ENCODE results near the gene NUDT8.

NUDT8 gene

DNA sequence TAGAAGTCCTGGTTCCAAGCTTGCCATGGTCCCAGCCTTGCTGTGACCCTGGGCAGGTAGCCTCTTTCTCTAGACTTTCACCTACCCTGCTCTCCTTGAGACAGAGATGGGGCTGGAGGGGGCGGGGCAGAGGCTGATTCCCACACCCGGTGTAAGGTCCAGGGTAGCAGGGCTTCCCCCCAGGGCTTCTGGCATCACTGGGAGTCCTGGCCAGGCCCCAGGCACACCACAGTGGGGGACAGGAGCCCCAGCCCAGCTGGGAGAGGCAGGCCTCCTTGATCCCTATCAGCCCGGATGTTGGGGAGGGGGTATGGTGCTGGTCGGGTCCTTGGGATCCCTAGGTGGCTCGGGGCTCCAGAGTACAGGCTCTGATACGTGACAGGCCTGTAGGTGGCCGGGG lies 1.7 kb upstream of the NUDT8 start:
- TF ChIP-seq, protein P1, sequence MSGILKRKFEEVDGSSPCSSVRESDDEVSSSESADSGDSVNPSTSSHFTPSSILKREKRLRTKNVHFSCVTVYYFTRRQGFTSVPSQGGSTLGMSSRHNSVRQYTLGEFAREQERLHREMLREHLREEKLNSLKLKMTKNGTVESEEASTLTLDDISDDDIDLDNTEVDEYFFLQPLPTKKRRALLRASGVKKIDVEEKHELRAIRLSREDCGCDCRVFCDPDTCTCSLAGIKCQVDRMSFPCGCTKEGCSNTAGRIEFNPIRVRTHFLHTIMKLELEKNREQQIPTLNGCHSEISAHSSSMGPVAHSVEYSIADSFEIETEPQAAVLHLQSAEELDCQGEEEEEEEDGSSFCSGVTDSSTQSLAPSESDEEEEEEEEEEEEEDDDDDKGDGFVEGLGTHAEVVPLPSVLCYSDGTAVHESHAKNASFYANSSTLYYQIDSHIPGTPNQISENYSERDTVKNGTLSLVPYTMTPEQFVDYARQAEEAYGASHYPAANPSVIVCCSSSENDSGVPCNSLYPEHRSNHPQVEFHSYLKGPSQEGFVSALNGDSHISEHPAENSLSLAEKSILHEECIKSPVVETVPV (CRISPR knock-in tag; IDR thresholded peaks at IDR 0.05): no peak
- TF ChIP-seq ISL1 (CRISPR knock-in tag; IDR thresholded peaks at IDR 0.05): no peak
- TF ChIP-seq ESRRG (CRISPR knock-in tag; IDR thresholded peaks at IDR 0.05): no peak
- TF ChIP-seq CSDC2 (CRISPR knock-in tag; IDR thresholded peaks at IDR 0.05): no peak
- TF ChIP-seq POU6F1 (CRISPR knock-in tag; IDR thresholded peaks at IDR 0.05; ENCODE audit: borderline replicate concordance, low read depth): no peak
- no peak for TF ChIP-seq ZNF565 (CRISPR knock-in tag; conservative IDR thresholded peaks at IDR 0.05; ENCODE audit: low read depth)
- ATAC-seq: no peak

DNA sequence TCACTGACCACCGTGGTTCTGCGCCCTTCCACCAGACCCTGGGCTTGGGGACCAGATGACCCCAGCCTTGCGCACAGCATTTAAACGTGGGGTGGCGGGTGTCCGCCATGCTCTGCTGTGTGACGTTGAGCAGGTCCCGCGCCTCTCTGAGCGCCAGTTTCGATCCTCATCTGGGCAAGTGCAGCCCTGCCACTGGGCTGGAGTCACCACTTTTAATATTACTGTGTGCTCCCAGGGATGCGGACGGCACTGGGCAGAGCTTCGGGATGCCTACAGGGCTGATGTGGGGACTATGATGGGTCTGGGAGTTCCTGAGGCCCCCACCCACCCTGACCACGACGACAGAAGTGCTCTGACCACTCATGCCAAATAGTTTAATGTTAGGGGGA lies 1.2 kb upstream of the NUDT8 start:
- ATAC-seq: no peak
- TF ChIP-seq CREB5 (CRISPR knock-in tag; IDR thresholded peaks at IDR 0.05; ENCODE audit: low read depth): no peak
- no peak for TF ChIP-seq GLIS3 (CRISPR knock-in tag; IDR thresholded peaks at IDR 0.05)

DNA sequence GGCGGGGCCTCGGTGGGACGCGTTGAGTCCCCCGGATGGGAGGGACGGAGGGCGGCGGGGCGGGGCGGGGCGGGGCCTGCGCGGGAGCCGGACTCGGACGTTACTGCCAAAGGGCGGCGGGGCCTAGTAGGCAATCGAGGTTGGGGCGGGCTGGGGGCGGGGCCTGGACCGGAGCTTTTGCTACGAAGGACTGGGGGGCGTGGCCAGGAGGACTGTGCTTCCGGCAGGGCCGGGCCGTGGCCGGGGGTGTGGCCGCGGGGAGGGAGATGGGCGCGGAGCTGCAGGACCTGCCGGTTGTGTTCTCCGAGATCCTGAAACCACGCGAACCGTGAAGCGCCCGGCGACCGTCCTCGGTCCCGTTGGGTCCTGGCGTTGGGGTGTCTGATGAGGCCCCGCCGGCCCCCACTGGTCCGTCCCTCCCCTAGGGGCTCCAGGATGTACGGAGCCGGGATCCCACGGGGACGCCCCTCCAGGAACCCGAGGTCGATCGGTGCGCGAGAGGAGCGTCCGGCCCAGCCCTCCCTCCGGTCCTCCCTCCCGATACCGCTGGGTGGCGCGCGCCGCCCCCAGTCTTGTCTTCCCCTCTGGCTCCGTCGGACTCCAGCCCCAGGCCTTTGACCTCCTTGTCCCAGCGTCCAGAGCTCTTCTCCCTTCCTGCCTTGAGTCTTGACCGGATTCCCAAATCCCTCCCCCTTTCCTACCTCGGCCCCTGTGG lies 648 bp upstream of the NUDT8 start:
- peak; percentile 89 for ATAC-seq

GRCh38 chr11:67628710-67629385 lies 889 bp downstream of the NUDT8 start:
- ATAC-seq: no peak
- TF ChIP-seq TOX (CRISPR knock-in tag; IDR thresholded peaks at IDR 0.05; ENCODE audit: borderline replicate concordance) (no peak), BACH2 (CRISPR knock-in tag; IDR thresholded peaks at IDR 0.05; ENCODE audit: borderline replicate concordance) (no peak), ISL1 (CRISPR knock-in tag; IDR thresholded peaks at IDR 0.05) (no peak), ESRRG (CRISPR knock-in tag; IDR thresholded peaks at IDR 0.05) (no peak), ZNF565 (CRISPR knock-in tag; conservative IDR thresholded peaks at IDR 0.05; ENCODE audit: low read depth) (no peak), ZFP3 (CRISPR knock-in tag; IDR thresholded peaks at IDR 0.05) (no peak), OSR1 (CRISPR knock-in tag; IDR thresholded peaks at IDR 0.05) (no peak), RARB (CRISPR knock-in tag; IDR thresholded peaks at IDR 0.05) (no peak), SNAI2 (CRISPR knock-in tag; IDR thresholded peaks at IDR 0.05) (no peak), ZNF70 (CRISPR knock-in tag; IDR thresholded peaks at IDR 0.05) (no peak), GLIS3 (CRISPR knock-in tag; IDR thresholded peaks at IDR 0.05) (no peak), TSHZ2 (CRISPR knock-in tag; IDR thresholded peaks at IDR 0.05) (no peak), ZC3H10 (CRISPR knock-in tag; IDR thresholded peaks at IDR 0.05) (no peak), TCF4 (CRISPR knock-in tag; IDR thresholded peaks at IDR 0.05; ENCODE audit: borderline replicate concordance) (no peak)
- TF ChIP-seq, protein P2, sequence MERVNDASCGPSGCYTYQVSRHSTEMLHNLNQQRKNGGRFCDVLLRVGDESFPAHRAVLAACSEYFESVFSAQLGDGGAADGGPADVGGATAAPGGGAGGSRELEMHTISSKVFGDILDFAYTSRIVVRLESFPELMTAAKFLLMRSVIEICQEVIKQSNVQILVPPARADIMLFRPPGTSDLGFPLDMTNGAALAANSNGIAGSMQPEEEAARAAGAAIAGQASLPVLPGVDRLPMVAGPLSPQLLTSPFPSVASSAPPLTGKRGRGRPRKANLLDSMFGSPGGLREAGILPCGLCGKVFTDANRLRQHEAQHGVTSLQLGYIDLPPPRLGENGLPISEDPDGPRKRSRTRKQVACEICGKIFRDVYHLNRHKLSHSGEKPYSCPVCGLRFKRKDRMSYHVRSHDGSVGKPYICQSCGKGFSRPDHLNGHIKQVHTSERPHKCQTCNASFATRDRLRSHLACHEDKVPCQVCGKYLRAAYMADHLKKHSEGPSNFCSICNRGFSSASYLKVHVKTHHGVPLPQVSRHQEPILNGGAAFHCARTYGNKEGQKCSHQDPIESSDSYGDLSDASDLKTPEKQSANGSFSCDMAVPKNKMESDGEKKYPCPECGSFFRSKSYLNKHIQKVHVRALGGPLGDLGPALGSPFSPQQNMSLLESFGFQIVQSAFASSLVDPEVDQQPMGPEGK (CRISPR knock-in tag; IDR thresholded peaks at IDR 0.05; ENCODE audit: borderline replicate concordance): no peak
- TF ChIP-seq, protein P1 (CRISPR knock-in tag; IDR thresholded peaks at IDR 0.05): no peak

More for the DNA sequence above, 648 bp upstream of the NUDT8 start:
- TF ChIP-seq ZNF70 (CRISPR knock-in tag; IDR thresholded peaks at IDR 0.05) (peak; percentile 53; the same call in 1 of the 2 replicates), RARB (CRISPR knock-in tag; IDR thresholded peaks at IDR 0.05) (no peak)

Data from SK-N-SH treated with all-trans-retinoic acid at 6 μM for 48 hours (cell line).